ENCODE data around the gene ERCC6L2.

The ERCC6L2 gene

GRCh38 chr9:95974389-95974788 is 98.9 kb downstream of the ERCC6L2 start:
- H3K36me3 ChIP-seq (ENCODE audit: control insufficient read depth, insufficient read depth, low read length), result no peaks in the 10 kb centered on the region
- no peaks in the 10 kb centered on the region for H3K27me3 ChIP-seq (ENCODE audit: control insufficient read depth, insufficient read depth, low read length)
- H3K4me1 ChIP-seq (ENCODE audit: control insufficient read depth, insufficient read depth, low read length), result no peaks in the 10 kb centered on the region

GRCh38 chr9:95977371-95977770 is 101.9 kb downstream of the ERCC6L2 start:
- no peaks in the 10 kb centered on the region for H3K4me1 ChIP-seq (ENCODE audit: control insufficient read depth, insufficient read depth, low read length)
- no peaks in the 10 kb centered on the region for H3K27me3 ChIP-seq (ENCODE audit: control insufficient read depth, insufficient read depth, low read length)
- no peaks in the 10 kb centered on the region for H3K9me3 ChIP-seq (ENCODE audit: control insufficient read depth, low read length)
- H3K4me3 ChIP-seq (ENCODE audit: low read length), result no peak overlapping the region
- no peaks in the 10 kb centered on the region for H3K36me3 ChIP-seq (ENCODE audit: control insufficient read depth, insufficient read depth, low read length)
- no peak overlapping the region for H3K9ac ChIP-seq (ENCODE audit: low read length)

More at GRCh38 chr9:95974389-95974788, 98.9 kb downstream of the ERCC6L2 start:
- H3K9me3 ChIP-seq (ENCODE audit: control insufficient read depth, low read length), result no peaks in the 10 kb centered on the region
- H3K4me3 ChIP-seq (ENCODE audit: low read length), result no peak overlapping the region
- no peak overlapping the region for H3K9ac ChIP-seq (ENCODE audit: low read length)

GRCh38 chr9:95978106-95978505 is 102.6 kb downstream of the ERCC6L2 start:
- H3K4me3 ChIP-seq (ENCODE audit: low read length), result no peak overlapping the region
- H3K9ac ChIP-seq (ENCODE audit: low read length), result no peak overlapping the region
- H3K27me3 ChIP-seq (ENCODE audit: control insufficient read depth, insufficient read depth, low read length), result no peaks in the 10 kb centered on the region
- no peaks in the 10 kb centered on the region for H3K9me3 ChIP-seq (ENCODE audit: control insufficient read depth, low read length)
- H3K36me3 ChIP-seq (ENCODE audit: control insufficient read depth, insufficient read depth, low read length), result no peaks in the 10 kb centered on the region
- H3K4me1 ChIP-seq (ENCODE audit: control insufficient read depth, insufficient read depth, low read length), result no peaks in the 10 kb centered on the region

- H3K36me3 ChIP-seq (ENCODE audit: control insufficient read depth, insufficient read depth, low read length), result no peaks in the 10 kb centered on the region
- no peaks in the 10 kb centered on the region for H3K27me3 ChIP-seq (ENCODE audit: control insufficient read depth, insufficient read depth, low read length)
- no peak overlapping the region for H3K4me3 ChIP-seq (ENCODE audit: low read length)
- H3K9ac ChIP-seq (ENCODE audit: low read length), result no peak overlapping the region
- H3K9me3 ChIP-seq (ENCODE audit: control insufficient read depth, low read length), result no peaks in the 10 kb centered on the region
- no peaks in the 10 kb centered on the region for H3K4me1 ChIP-seq (ENCODE audit: control insufficient read depth, insufficient read depth, low read length)
These were observed 104.0 kb downstream of the ERCC6L2 start for GRCh38 chr9:95979446-95979845.

GRCh38 chr9:95980262-95981125 is 105.0 kb downstream of the ERCC6L2 start:
- Histone ChIP-seq H3K9ac (ENCODE audit: low read length) (no peak overlapping the region), H3K4me3 (ENCODE audit: low read length) (no peak overlapping the region), H3K4me1 (ENCODE audit: control insufficient read depth, insufficient read depth, low read length) (no peaks in the 10 kb centered on the region), H3K9me3 (ENCODE audit: control insufficient read depth, low read length) (no peaks in the 10 kb centered on the region), H3K36me3 (ENCODE audit: control insufficient read depth, insufficient read depth, low read length) (no peaks in the 10 kb centered on the region), H3K27me3 (ENCODE audit: control insufficient read depth, insufficient read depth, low read length) (no peaks in the 10 kb centered on the region)

- H3K27me3 ChIP-seq (ENCODE audit: control insufficient read depth, insufficient read depth, low read length), result no peaks in the 10 kb centered on the region
- H3K9ac ChIP-seq (ENCODE audit: low read length), result no peak overlapping the region
- H3K9me3 ChIP-seq (ENCODE audit: control insufficient read depth, low read length), result no peaks in the 10 kb centered on the region
- H3K4me1 ChIP-seq (ENCODE audit: control insufficient read depth, insufficient read depth, low read length), result no peaks in the 10 kb centered on the region
- no peaks in the 10 kb centered on the region for H3K36me3 ChIP-seq (ENCODE audit: control insufficient read depth, insufficient read depth, low read length)
- no peak overlapping the region for H3K4me3 ChIP-seq (ENCODE audit: low read length)
These were observed 106.4 kb downstream of the ERCC6L2 start for GRCh38 chr9:95981761-95982390.

GRCh38 chr9:95985440-95986055 is 110.1 kb downstream of the ERCC6L2 start:
- H3K36me3 ChIP-seq (ENCODE audit: control insufficient read depth, insufficient read depth, low read length), result no peaks in the 10 kb centered on the region
- no peaks in the 10 kb centered on the region for H3K4me1 ChIP-seq (ENCODE audit: control insufficient read depth, insufficient read depth, low read length)

GRCh38 chr9:95989297-95989696 is 113.8 kb downstream of the ERCC6L2 start:
- Histone ChIP-seq H3K9me3 (ENCODE audit: control insufficient read depth, low read length) (no peaks in the 10 kb centered on the region), H3K9ac (ENCODE audit: low read length) (no peak overlapping the region), H3K36me3 (ENCODE audit: control insufficient read depth, insufficient read depth, low read length) (no peaks in the 10 kb centered on the region), H3K4me3 (ENCODE audit: low read length) (no peak overlapping the region), H3K4me1 (ENCODE audit: control insufficient read depth, insufficient read depth, low read length) (no peaks in the 10 kb centered on the region), H3K27me3 (ENCODE audit: control insufficient read depth, insufficient read depth, low read length) (no peaks in the 10 kb centered on the region)

More at GRCh38 chr9:95985440-95986055, 110.1 kb downstream of the ERCC6L2 start:
- H3K4me3 ChIP-seq (ENCODE audit: low read length), result no peak overlapping the region
- no peaks in the 10 kb centered on the region for H3K9me3 ChIP-seq (ENCODE audit: control insufficient read depth, low read length)
- H3K27me3 ChIP-seq (ENCODE audit: control insufficient read depth, insufficient read depth, low read length), result no peaks in the 10 kb centered on the region
- no peak overlapping the region for H3K9ac ChIP-seq (ENCODE audit: low read length)

DNA sequence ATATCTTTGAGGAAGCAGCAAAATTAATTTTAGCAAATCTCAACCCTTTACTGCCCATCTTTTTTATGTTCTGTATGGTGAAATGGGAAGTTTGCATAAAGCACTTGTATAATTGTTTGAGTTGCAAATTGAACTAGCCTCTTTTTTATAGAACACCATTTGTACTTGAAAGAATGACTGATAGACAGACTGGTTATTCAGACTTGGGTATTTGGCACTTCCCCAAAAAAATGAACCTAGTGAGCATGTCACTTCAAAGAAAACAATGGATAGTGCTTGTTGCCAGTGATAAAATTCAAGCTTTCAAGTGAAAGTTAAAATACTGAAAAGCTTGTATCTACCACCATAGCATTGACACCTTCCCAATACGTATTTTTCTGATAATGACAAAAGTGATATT is 115.8 kb downstream of the ERCC6L2 start:
- no peaks in the 10 kb centered on the region for H3K36me3 ChIP-seq (ENCODE audit: control insufficient read depth, insufficient read depth, low read length)
- H3K27me3 ChIP-seq (ENCODE audit: control insufficient read depth, insufficient read depth, low read length), result no peaks in the 10 kb centered on the region
- H3K4me1 ChIP-seq (ENCODE audit: control insufficient read depth, insufficient read depth, low read length), result no peaks in the 10 kb centered on the region
- no peaks in the 10 kb centered on the region for H3K9me3 ChIP-seq (ENCODE audit: control insufficient read depth, low read length)
- H3K9ac ChIP-seq (ENCODE audit: low read length), result no peak overlapping the region
- H3K4me3 ChIP-seq (ENCODE audit: low read length), result no peak overlapping the region

GRCh38 chr9:95992536-95992935 is 117.0 kb downstream of the ERCC6L2 start:
- no peaks in the 10 kb centered on the region for H3K4me1 ChIP-seq (ENCODE audit: control insufficient read depth, insufficient read depth, low read length)
- H3K4me3 ChIP-seq (ENCODE audit: low read length), result no peak overlapping the region
- H3K9me3 ChIP-seq (ENCODE audit: control insufficient read depth, low read length), result no peaks in the 10 kb centered on the region
- no peaks in the 10 kb centered on the region for H3K27me3 ChIP-seq (ENCODE audit: control insufficient read depth, insufficient read depth, low read length)
- no peak overlapping the region for H3K9ac ChIP-seq (ENCODE audit: low read length)
- no peaks in the 10 kb centered on the region for H3K36me3 ChIP-seq (ENCODE audit: control insufficient read depth, insufficient read depth, low read length)

GRCh38 chr9:95993337-95993736 is 117.8 kb downstream of the ERCC6L2 start:
- H3K36me3 ChIP-seq (ENCODE audit: control insufficient read depth, insufficient read depth, low read length), result no peaks in the 10 kb centered on the region

GRCh38 chr9:95999390-95999789 is 123.9 kb downstream of the ERCC6L2 start:
- H3K9me3 ChIP-seq (ENCODE audit: control insufficient read depth, low read length), result no peaks in the 10 kb centered on the region
- no peaks in the 10 kb centered on the region for H3K4me1 ChIP-seq (ENCODE audit: control insufficient read depth, insufficient read depth, low read length)
- H3K27me3 ChIP-seq (ENCODE audit: control insufficient read depth, insufficient read depth, low read length), result no peaks in the 10 kb centered on the region
- H3K36me3 ChIP-seq (ENCODE audit: control insufficient read depth, insufficient read depth, low read length), result no peaks in the 10 kb centered on the region
- H3K9ac ChIP-seq (ENCODE audit: low read length), result no peak overlapping the region
- H3K4me3 ChIP-seq (ENCODE audit: low read length), result no peak overlapping the region

More at GRCh38 chr9:95993337-95993736, 117.8 kb downstream of the ERCC6L2 start:
- H3K9ac ChIP-seq (ENCODE audit: low read length), result no peak overlapping the region
- H3K27me3 ChIP-seq (ENCODE audit: control insufficient read depth, insufficient read depth, low read length), result no peaks in the 10 kb centered on the region
- H3K9me3 ChIP-seq (ENCODE audit: control insufficient read depth, low read length), result no peaks in the 10 kb centered on the region
- H3K4me3 ChIP-seq (ENCODE audit: low read length), result no peak overlapping the region
- no peaks in the 10 kb centered on the region for H3K4me1 ChIP-seq (ENCODE audit: control insufficient read depth, insufficient read depth, low read length)
